Urinary bladder (tissue), 4 donors: ENCODE results near the gene ZNF266. TPM values are rescaled to one million over a fixed set of nuclear protein-coding genes. Genes with fewer than 3 reads are reported as not detected.

ENCODE experiments used
- DNase-seq: peaks from one replicate; pipeline ENCODE4 v3.0.0-alpha.2; 2015; ENCODE audit errors: extremely low spot score
- H3K27ac ChIP-seq: one replicate; pipeline ENCODE4 v1.5.1; 2013; ENCODE audit warnings: low read depth, mild to moderate bottlenecking, moderate library complexity
- H3K36me3 ChIP-seq: one replicate; pipeline ENCODE4 v1.6.1; 2013; ENCODE audit warnings: mild to moderate bottlenecking, moderate library complexity; ENCODE audit not compliant: insufficient read depth
- H3K4me1 ChIP-seq: one replicate; pipeline ENCODE4 v1.6.1; 2013; ENCODE audit warnings: mild to moderate bottlenecking, moderate library complexity; ENCODE audit not compliant: insufficient read depth
- H3K4me3 ChIP-seq: one replicate; pipeline ENCODE4 v1.5.1; 2013; ENCODE audit warnings: low read depth, low read length
- WGBS: extraction: QIAGEN DNeasy Blood & Tissue Kit; methylation state at CpG from one replicate; pipeline ENCODE4 v1.1.7; 2013; 5-methylcytosine and 5-hydroxymethylcytosine counted together
- polyA plus RNA-seq: library from polyadenylated mRNA; stranded (reverse); fragments of 200-250 nt; gene quantifications from one replicate; pipeline ENCODE4 v1.2.3, GENCODE V29; 2013
- total RNA-seq: library from RNA; depleted of rRNA; stranded (reverse); fragments of >200 nt; gene quantifications from one replicate; pipeline ENCODE4 v1.2.3, GENCODE V29; 2014
- donor health status: healthy with polysubstance abuse.
- donor health status: healthy.

ZNF266 gene
- total and polyA plus RNA-seq, 2 donors = 23.5 to 30.7 TPM

DNA sequence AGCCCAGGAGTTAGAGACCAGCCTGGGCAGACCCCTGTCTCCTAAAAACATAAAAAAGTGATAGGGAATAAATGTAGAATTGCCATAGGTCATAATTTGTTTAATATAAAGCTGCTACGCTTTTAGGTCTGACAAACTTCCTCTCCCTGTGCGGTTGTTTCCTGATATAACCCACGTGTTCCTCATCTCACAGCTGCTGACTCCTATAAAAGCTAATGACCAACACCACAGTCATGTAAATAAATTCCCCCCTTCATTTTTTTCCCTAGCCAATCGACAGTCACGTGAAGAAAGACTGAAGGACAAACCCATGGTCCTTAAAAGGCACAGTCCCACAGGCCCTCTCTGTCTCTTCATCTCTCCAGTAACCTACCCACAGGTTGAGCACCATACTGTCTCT, 27.5 kb downstream of the ZNF266 start:
- Histone ChIP-seq H3K4me1 (no peaks in the 10 kb centered on the region), H3K27ac (no peak overlapping the region), H3K36me3 (no peaks in the 10 kb centered on the region), H3K4me3 (no peak overlapping the region)
- no peak for DNase-seq
- 78% methylated on average over 5 of the region's 5 CpGs for WGBS

- Histone ChIP-seq H3K4me3 (peak overlapping the region; percentile 57), H3K27ac (no peak overlapping the region), H3K4me1 (no peaks in the 10 kb centered on the region), H3K36me3 (no peaks in the 10 kb centered on the region)
- DNase-seq = peak; percentile 63
- WGBS = under 1% methylated on average over 39 of the region's 39 CpGs
Observed at GRCh38 chr19:9406798-9407352, 28.5 kb downstream of the ZNF266 start.

- H3K27ac ChIP-seq = no peak overlapping the region
- no peaks in the 10 kb centered on the region for H3K4me1 ChIP-seq
- DNase-seq = no peak
- 73% methylated on average over 4 of the region's 4 CpGs for WGBS
- H3K36me3 ChIP-seq = peaks cover 23% of the 10 kb centered on the region
- H3K4me3 ChIP-seq = no peak overlapping the region
Observed at GRCh38 chr19:9381361-9381785, 54.0 kb downstream of the ZNF266 start.

- Histone ChIP-seq H3K4me1 (no peaks in the 10 kb centered on the region), H3K4me3 (no peak overlapping the region), H3K27ac (no peak overlapping the region), H3K36me3 (no peaks in the 10 kb centered on the region)
- WGBS = 94% methylated on average over 6 of the region's 6 CpGs
- no peak for DNase-seq
Observed at GRCh38 chr19:9370738-9371619, 64.4 kb downstream of the ZNF266 start.

- 1% methylated on average over 28 of the region's 28 CpGs for WGBS
- Histone ChIP-seq H3K4me3 (no peak within 1 kb of the TSS), H3K4me1 (no peaks in the 10 kb centered on the region), H3K27ac (no peak within 1 kb of the TSS), H3K36me3 (no peaks in the 10 kb centered on the region)
- no peak for DNase-seq
Observed at GRCh38 chr19:9362905-9363304, 72.5 kb downstream of the ZNF266 start, which contains the start of gene ZNF177. Gene ZNF177 (plus strand): TSS chr19:9363013. CDS start chr19:9378312, 15,299 bp downstream.

Other genes starting within 250 kb of the ZNF266 start
- not detected for gene OR7D4, start 216.0 kb downstream of the ZNF266 start, total RNA-seq
- gene OR7D4, start 216.0 kb downstream of the ZNF266 start, polyA plus RNA-seq = not detected
- gene OR7E24, start 184.6 kb downstream of the ZNF266 start, total RNA-seq = not detected
- not detected for gene OR7E24, start 184.6 kb downstream of the ZNF266 start, polyA plus RNA-seq
- gene ZNF699, start 125.7 kb downstream of the ZNF266 start, total RNA-seq = 15.2 TPM
- gene ZNF699, start 125.7 kb downstream of the ZNF266 start, polyA plus RNA-seq = 5.3 TPM
- 64.5 TPM for gene ZNF559, start 111.4 kb downstream of the ZNF266 start, total RNA-seq
- gene ZNF559, start 111.4 kb downstream of the ZNF266 start, polyA plus RNA-seq = 20.8 TPM
- gene ZNF177, start 72.6 kb downstream of the ZNF266 start, total RNA-seq = 8.6 TPM
- 3.2 TPM for gene ZNF177, start 72.6 kb downstream of the ZNF266 start, polyA plus RNA-seq
- gene ZNF560, start 63.0 kb upstream of the ZNF266 start, total RNA-seq = 0.21 TPM
- gene ZNF560, start 63.0 kb upstream of the ZNF266 start, polyA plus RNA-seq = 0.08 TPM
- gene ZNF426, start 103.1 kb upstream of the ZNF266 start, total RNA-seq = 29.8 TPM
- gene ZNF426, start 103.1 kb upstream of the ZNF266 start, polyA plus RNA-seq = 6.9 TPM
- gene ZNF121, start 148.9 kb upstream of the ZNF266 start, total RNA-seq = 80.9 TPM
- 3.7 TPM for gene ZNF121, start 148.9 kb upstream of the ZNF266 start, polyA plus RNA-seq
- 71.1 TPM for gene ZNF561, start 185.7 kb upstream of the ZNF266 start, total RNA-seq
- gene ZNF561, start 185.7 kb upstream of the ZNF266 start, polyA plus RNA-seq = 36.6 TPM
- gene ZNF562, start 239.5 kb upstream of the ZNF266 start, total RNA-seq = 58.8 TPM
- gene ZNF562, start 239.5 kb upstream of the ZNF266 start, polyA plus RNA-seq = 9.4 TPM